ENCODE results near the gene AHSG. TPM values are rescaled to one million over a fixed set of nuclear protein-coding genes. Genes with fewer than 3 reads are reported as not detected.

The AHSG gene
- total and polyA plus RNA-seq, 10 of the 15 experiments (the other 5 are each of a cell fraction or from before 2014, with no cell fraction given), result 0.06 to 0.90 (median 0.15) TPM; not detected in 7

- TF ChIP-seq BHLHE40 (IDR thresholded peaks at IDR 0.05; ENCODE audit: borderline replicate concordance in 1 of 2, low read depth in 2 of 2, low read length in 1 of 2), result no peak
- no peak for TF ChIP-seq JUND (IDR thresholded peaks at IDR 0.05; ENCODE audit: low read depth, low read length)
- no peak for TF ChIP-seq SKIL (IDR thresholded peaks at IDR 0.05; ENCODE audit: low read depth, poor library complexity, severe bottlenecking)
- TF ChIP-seq ATF3 (IDR thresholded peaks at IDR 0.05; ENCODE audit: borderline replicate concordance, extremely low read depth, low read depth, low read length), result no peak
- TF ChIP-seq HDAC6 (IDR thresholded peaks at IDR 0.05; ENCODE audit: unreplicated experiment), result no peak
- TF ChIP-seq ZBTB4 (CRISPR knock-in tag; IDR thresholded peaks at IDR 0.05), result no peak
- no peak for TF ChIP-seq MXI1 (IDR thresholded peaks at IDR 0.05; ENCODE audit: low read depth, low read length)
- no peak for TF ChIP-seq POLR2AphosphoS2 (IDR thresholded peaks at IDR 0.05; ENCODE audit: low read depth, low read length)
These were observed 35.3 kb upstream of the AHSG start (continued) for GRCh38 chr3:186577521-186577920.
